Cardiac fibroblast (primary cell): ENCODE data around the gene RNU5B-1.
"Not testable (repeated sequence)": the region's sequence is repeated elsewhere in the genome, so short reads cannot be mapped to it uniquely, and the experiment has no call there.

ENCODE experiments used
- DNase-seq, 2 donors: peaks; one replicate each; pipeline versions ENCODE4 v3.0.0 to v3.0.0-alpha.2; 2010; ENCODE audit warnings: low read depth in 2 of 2
- H3K4me3 ChIP-seq, 2 donors: replicated peaks in 1 of 2; 1 replicate in 1 of 2; 2 replicates in 1 of 2; pipeline ENCODE4 v1.5.1; 2011; ENCODE audit warnings: low read depth in 2 of 2, low read length in 2 of 2, mild to moderate bottlenecking in 2 of 2, moderate library complexity in 1 of 2
- TF ChIP-seq, protein P1 (sequence below): IDR thresholded peaks from one replicate; pipeline ENCODE4 v1.5.1; 2011; ENCODE audit warnings: low read depth, mild to moderate bottlenecking, low read length, inconsistent platforms

Gene RNU5B-1

DNA sequence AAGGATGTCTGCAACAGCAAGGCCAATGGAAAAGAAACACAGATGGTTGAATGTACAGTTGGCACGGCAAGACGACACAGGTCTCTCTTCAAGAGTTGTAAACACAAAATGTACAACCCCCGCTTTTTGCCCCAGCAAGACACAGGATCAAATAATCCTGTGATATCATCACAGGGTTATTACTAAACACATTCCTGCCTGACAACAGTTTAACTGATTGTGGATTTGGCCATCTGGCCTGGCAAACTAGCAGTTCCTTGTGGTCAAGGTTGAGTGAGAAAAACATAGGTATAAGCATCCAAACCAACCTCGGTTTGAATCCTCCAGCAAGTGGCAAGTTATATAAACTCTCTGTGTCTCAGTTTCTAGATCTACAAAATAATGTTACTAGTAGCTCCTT lies 41.2 kb upstream of the RNU5B-1 start:
- TF ChIP-seq, protein P1, sequence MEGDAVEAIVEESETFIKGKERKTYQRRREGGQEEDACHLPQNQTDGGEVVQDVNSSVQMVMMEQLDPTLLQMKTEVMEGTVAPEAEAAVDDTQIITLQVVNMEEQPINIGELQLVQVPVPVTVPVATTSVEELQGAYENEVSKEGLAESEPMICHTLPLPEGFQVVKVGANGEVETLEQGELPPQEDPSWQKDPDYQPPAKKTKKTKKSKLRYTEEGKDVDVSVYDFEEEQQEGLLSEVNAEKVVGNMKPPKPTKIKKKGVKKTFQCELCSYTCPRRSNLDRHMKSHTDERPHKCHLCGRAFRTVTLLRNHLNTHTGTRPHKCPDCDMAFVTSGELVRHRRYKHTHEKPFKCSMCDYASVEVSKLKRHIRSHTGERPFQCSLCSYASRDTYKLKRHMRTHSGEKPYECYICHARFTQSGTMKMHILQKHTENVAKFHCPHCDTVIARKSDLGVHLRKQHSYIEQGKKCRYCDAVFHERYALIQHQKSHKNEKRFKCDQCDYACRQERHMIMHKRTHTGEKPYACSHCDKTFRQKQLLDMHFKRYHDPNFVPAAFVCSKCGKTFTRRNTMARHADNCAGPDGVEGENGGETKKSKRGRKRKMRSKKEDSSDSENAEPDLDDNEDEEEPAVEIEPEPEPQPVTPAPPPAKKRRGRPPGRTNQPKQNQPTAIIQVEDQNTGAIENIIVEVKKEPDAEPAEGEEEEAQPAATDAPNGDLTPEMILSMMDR, result no peak
- DNase-seq, result no peak
- H3K4me3 ChIP-seq, result no peak overlapping the region

DNA sequence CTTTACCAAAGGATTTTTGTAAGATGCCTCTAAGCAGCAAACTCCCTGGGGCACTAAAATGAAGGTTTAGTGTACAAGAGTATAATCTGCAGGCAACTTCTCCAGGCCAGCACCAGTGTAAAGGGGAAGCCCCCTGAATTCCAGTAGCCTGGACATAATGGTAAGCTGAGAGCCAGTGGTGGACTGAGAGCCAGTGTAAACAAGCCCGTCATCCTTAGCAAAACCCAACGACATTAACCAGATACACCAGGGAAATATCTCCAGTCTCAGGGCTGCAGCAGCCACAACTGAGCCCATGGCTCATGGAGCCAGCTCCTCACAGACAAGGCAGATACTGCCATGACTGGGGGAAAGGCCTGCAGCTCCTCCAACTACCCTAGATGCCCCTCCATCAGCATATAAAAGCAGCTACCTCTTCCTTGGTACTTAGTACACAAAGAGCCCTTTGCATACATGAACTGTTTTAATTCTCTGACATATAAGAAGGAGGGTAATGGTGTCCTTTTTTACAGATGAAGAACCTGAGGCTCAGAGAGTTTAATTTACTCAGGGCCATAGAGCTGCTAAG lies 39.5 kb upstream of the RNU5B-1 start:
- TF ChIP-seq, protein P1, result no peak
- DNase-seq, result peak in 1 of 2 donors; percentile 35
- no peak overlapping the region for H3K4me3 ChIP-seq

DNA sequence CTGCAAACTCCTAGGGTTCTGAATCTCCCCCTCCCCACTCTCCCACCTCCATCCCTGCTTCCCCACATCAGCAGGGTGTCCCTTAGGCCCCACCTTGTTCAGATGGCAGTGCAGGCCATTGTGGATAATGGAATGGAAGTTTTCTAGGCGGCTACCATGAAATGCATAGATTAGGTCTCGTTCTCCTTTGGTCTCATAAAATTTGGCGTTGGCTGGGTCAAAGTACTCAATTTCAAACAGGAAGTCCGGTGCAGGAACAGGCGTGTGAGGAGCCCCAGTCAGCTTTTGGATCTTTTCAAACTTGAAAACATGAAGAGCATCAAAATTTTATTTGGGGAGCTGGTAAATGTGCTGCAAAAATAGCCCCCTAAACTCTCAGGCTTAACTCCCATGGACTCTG lies 38.0 kb upstream of the RNU5B-1 start:
- TF ChIP-seq, protein P1, result no peak
- no peak for DNase-seq

DNA sequence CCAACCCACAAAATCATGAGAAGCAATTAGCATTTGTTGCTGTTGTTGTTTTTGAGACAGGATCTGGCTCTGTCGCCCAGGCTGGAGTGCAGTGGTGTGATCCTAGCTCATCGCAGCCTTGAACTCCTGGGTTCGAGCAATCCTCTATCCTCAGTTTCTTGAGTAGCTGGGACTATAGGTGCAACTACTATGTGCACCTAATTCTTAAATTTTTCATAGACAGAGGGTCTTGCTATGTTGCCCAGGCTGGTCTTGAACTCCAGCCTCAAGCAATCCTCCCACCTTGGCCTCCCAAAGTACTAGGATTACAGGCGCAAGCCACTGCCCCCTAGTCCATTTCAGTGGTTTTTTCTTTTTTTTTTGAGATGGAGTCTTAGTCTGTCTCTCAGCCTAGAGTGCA lies 36.1 kb upstream of the RNU5B-1 start:
- H3K4me3 ChIP-seq, result no peak overlapping the region
- no peak for DNase-seq
- TF ChIP-seq, protein P1, result no peak

More for the DNA sequence above, 38.0 kb upstream of the RNU5B-1 start:
- H3K4me3 ChIP-seq, result no peak overlapping the region

DNA sequence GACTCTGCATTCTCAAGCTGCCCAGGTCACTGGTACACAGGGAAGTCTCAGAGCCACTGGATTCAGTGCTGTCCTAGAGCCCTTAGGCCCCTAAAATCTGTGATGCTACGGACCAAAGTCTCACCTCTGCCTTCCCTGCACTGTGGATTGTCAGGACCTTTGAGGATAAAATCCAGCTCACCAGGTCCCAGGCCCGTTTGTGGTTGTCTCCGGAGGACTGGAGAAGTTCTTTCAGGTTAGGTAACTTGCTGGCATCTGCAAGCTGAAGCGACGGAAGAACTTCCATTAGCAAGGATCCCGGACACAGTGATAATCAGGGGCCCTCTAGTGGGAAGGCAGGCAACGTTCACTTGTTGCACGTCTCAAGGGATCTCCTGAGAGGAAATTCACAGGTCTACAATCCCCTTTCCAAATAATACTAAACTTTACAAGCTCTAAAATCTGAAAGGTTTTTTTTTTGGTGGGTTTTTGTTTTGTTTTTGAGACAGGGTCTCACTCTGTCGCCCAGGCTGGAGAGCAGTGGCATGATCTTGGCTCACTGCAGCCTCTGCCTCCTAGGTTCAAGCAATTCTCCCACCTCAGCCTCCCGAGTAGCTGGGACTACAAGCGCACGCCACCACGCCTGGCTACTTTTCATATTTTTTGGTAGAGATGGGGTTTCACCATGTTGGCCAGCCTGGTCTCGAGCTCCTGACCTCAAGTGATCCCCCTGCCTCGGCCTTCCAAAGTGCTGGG lies 33.5 kb upstream of the RNU5B-1 start:
- not testable (repeated sequence) for H3K4me3 ChIP-seq

DNA sequence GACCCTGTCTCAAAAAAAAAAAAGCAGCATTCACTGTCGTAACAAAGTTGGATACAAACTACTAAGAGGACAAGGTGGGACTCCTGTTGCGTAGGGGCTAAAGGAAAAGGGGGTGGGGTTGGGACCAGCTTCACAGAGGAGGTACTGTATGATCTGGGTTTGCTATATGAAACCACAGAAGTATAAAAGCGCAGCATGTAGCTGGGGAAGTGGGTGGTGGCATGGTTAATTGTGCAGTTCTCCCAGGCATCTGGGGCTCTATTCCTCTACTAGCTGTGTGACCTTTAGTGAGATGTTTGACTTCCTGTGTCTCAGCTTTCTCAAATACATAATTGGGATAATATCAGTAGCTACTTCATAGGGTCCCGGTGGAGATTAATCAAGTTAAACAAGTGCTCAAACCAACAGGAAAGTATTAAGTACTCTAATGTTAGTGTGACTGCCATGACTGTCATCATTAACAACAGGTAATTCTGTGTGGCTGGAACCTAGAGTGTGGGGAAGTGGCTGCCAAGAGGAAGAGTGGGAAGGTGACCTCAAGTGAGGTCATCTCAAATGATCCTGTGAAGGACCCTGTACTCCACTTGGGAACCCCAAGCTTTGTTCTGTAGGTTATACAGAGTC lies 29.3 kb upstream of the RNU5B-1 start:
- no peak for DNase-seq
- TF ChIP-seq, protein P1, result no peak
- H3K4me3 ChIP-seq, result no peak overlapping the region

More for the DNA sequence above, 33.5 kb upstream of the RNU5B-1 start:
- TF ChIP-seq, protein P1, result peak; percentile 90
- DNase-seq, result peak; percentile 88 to 92
